ENCODE data around the gene FDPS.
A peak's percentile ranks its signal among the peaks of the same experiment; 100 is the strongest.

FDPS gene

DNA sequence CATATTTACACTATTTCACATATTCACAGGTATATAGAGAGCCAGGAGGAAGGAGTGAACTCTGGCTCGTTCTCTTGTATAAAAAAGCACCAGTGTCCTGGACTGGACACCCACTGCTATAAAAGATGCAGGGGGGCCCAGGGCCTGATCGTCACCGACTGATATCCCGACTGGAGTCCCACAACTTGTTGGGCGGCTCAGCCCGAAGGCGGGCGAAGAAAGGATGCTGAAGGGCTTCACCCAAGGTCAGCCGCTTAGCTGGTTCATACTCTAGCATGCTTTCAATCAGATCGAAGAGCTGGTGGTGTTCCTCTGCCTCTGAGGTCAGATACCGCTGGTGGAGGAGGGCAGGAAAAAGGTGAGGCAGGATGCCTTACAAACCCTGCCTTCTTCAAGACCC, 45.6 kb upstream of the FDPS start:
- TF ChIP-seq, protein P1, sequence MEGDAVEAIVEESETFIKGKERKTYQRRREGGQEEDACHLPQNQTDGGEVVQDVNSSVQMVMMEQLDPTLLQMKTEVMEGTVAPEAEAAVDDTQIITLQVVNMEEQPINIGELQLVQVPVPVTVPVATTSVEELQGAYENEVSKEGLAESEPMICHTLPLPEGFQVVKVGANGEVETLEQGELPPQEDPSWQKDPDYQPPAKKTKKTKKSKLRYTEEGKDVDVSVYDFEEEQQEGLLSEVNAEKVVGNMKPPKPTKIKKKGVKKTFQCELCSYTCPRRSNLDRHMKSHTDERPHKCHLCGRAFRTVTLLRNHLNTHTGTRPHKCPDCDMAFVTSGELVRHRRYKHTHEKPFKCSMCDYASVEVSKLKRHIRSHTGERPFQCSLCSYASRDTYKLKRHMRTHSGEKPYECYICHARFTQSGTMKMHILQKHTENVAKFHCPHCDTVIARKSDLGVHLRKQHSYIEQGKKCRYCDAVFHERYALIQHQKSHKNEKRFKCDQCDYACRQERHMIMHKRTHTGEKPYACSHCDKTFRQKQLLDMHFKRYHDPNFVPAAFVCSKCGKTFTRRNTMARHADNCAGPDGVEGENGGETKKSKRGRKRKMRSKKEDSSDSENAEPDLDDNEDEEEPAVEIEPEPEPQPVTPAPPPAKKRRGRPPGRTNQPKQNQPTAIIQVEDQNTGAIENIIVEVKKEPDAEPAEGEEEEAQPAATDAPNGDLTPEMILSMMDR (IDR thresholded peaks at IDR 0.05; ENCODE audit: poor library complexity, severe bottlenecking) = no peak
- Histone ChIP-seq H3K9me3 (ENCODE audit: severe bottlenecking) (no peaks in the 10 kb centered on the region), H3K36me3 (ENCODE audit: low read depth) (peaks cover 78% of the 10 kb centered on the region), H3K4me1 (ENCODE audit: insufficient read depth, poor library complexity, severe bottlenecking) (peaks cover 6% of the 10 kb centered on the region), H3K27ac (ENCODE audit: poor library complexity, severe bottlenecking) (peak overlapping the region; percentile 45), H3K27me3 (ENCODE audit: insufficient read depth, poor library complexity, severe bottlenecking) (no peaks in the 10 kb centered on the region), H3K4me3 (ENCODE audit: severe bottlenecking) (no peak overlapping the region)
- ATAC-seq (ENCODE audit: low read depth) (no peak), DNase-seq (ENCODE audit: low spot score) (no peak)

DNA sequence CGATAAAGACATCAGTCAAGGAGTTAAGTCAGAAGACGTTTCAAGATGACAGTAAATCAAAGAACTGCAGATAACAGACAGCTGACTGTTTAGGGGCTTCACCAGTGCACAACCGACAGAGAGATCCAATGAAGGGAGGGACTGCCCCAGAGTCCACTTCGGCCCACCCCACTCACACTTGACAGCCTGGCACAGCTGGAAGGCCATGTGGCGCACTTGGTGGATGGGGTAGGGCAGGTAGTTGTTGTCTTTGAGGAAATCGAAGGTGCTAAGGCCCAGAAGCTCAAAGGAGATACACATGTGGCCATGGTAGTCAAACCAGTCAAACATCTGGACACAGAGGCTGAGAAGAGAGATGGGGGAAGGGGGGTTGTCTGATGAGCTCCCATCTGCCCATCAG, 42.1 kb upstream of the FDPS start:
- TF ChIP-seq, protein P1 (IDR thresholded peaks at IDR 0.05; ENCODE audit: poor library complexity, severe bottlenecking) = no peak
- Histone ChIP-seq H3K27ac (ENCODE audit: poor library complexity, severe bottlenecking) (no peak overlapping the region), H3K4me1 (ENCODE audit: insufficient read depth, poor library complexity, severe bottlenecking) (no peaks in the 10 kb centered on the region), H3K27me3 (ENCODE audit: insufficient read depth, poor library complexity, severe bottlenecking) (no peaks in the 10 kb centered on the region), H3K9me3 (ENCODE audit: severe bottlenecking) (no peaks in the 10 kb centered on the region), H3K4me3 (ENCODE audit: severe bottlenecking) (no peak overlapping the region), H3K36me3 (ENCODE audit: low read depth) (peaks cover 89% of the 10 kb centered on the region)
- DNase-seq (ENCODE audit: low spot score) (no peak), ATAC-seq (ENCODE audit: low read depth) (no peak)

DNA sequence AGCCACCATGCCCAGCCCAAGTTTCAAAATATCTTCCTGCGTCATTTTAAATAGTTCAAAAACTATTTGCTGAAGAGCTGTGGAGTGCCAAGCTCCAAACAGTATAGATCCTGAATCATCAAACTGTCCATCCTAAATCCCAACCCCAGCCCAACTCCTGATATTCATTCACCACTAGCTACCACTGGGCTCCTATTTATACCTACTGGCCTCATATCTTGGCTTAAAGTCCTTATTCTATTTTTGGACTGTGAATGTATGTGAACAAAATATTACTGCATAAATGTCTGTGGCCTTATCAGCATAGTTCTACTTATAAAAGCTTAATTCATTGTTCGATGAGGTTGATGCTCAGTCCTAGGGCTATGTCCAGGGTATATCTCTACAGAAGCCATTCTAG, 41.3 kb upstream of the FDPS start:
- H3K36me3 ChIP-seq (ENCODE audit: low read depth) = peaks cover 97% of the 10 kb centered on the region
- H3K9me3 ChIP-seq (ENCODE audit: severe bottlenecking) = no peaks in the 10 kb centered on the region

DNA sequence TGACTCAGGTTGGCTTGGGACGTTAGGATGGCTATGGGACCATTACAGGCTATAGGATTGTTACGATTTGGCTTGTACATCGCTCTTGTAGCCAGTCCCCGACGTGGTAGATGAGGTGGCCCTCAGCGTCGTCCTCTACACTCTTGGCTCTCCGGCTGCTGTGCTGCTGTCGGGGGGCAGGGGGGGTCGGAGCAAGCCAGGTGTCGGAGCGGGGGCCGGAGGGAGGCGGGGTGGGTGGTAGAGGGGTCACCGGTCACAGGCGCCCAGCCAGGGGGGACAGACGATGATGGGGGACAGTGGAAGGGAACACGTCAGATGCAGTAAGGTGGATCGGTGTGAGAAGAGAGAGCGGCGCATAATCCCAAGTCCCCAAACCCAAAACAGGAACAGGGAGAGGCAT, 40.0 kb upstream of the FDPS start:
- Histone ChIP-seq H3K27me3 (ENCODE audit: insufficient read depth, poor library complexity, severe bottlenecking) (no peaks in the 10 kb centered on the region), H3K27ac (ENCODE audit: poor library complexity, severe bottlenecking) (no peak overlapping the region), H3K4me3 (ENCODE audit: severe bottlenecking) (no peak overlapping the region), H3K4me1 (ENCODE audit: insufficient read depth, poor library complexity, severe bottlenecking) (peaks cover 3% of the 10 kb centered on the region), H3K9me3 (ENCODE audit: severe bottlenecking) (no peaks in the 10 kb centered on the region), H3K36me3 (ENCODE audit: low read depth) (peaks cover 85% of the 10 kb centered on the region)
- DNase-seq (ENCODE audit: low spot score) (no peak), ATAC-seq (ENCODE audit: low read depth) (no peak)
- TF ChIP-seq, protein P1 (IDR thresholded peaks at IDR 0.05; ENCODE audit: poor library complexity, severe bottlenecking) = no peak

More for the DNA sequence above, 41.3 kb upstream of the FDPS start:
- no peak overlapping the region for H3K27ac ChIP-seq (ENCODE audit: poor library complexity, severe bottlenecking)
- DNase-seq (ENCODE audit: low spot score) = no peak
- H3K27me3 ChIP-seq (ENCODE audit: insufficient read depth, poor library complexity, severe bottlenecking) = no peaks in the 10 kb centered on the region
- ATAC-seq (ENCODE audit: low read depth) = no peak
- no peak overlapping the region for H3K4me3 ChIP-seq (ENCODE audit: severe bottlenecking)
- TF ChIP-seq, protein P1 (IDR thresholded peaks at IDR 0.05; ENCODE audit: poor library complexity, severe bottlenecking) = no peak
- peaks cover 3% of the 10 kb centered on the region for H3K4me1 ChIP-seq (ENCODE audit: insufficient read depth, poor library complexity, severe bottlenecking)

DNA sequence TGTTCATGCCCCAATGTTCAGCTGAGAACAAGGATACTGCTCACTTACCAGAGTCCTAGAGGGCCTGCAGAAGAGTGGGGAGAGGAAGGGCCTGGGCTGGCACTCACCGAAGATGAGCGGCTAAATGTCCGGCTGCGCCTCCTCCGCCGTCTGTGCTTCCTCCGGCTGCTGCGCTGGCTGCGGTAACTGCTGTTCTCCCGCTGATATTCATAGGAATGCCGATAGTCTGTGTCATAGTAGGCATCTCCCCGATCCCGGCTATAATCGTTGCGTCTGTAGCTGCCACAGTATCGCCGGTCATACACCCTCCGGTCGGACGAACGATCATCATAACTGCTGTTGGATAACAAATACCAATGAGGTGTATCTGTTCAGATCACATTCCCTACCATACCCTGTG, 39.3 kb upstream of the FDPS start:
- no peaks in the 10 kb centered on the region for H3K9me3 ChIP-seq (ENCODE audit: severe bottlenecking)
- H3K4me1 ChIP-seq (ENCODE audit: insufficient read depth, poor library complexity, severe bottlenecking) = peaks cover 3% of the 10 kb centered on the region
- ATAC-seq (ENCODE audit: low read depth) = no peak
- peaks cover 78% of the 10 kb centered on the region for H3K36me3 ChIP-seq (ENCODE audit: low read depth)
- H3K27ac ChIP-seq (ENCODE audit: poor library complexity, severe bottlenecking) = no peak overlapping the region
- DNase-seq (ENCODE audit: low spot score) = no peak
- no peak overlapping the region for H3K4me3 ChIP-seq (ENCODE audit: severe bottlenecking)
- TF ChIP-seq, protein P1 (IDR thresholded peaks at IDR 0.05; ENCODE audit: poor library complexity, severe bottlenecking) = no peak
- no peaks in the 10 kb centered on the region for H3K27me3 ChIP-seq (ENCODE audit: insufficient read depth, poor library complexity, severe bottlenecking)

Data from RWPE2 (cell line).